Measurements from ENCODE around the gene LRRC57. TPM values are rescaled to one million over a fixed set of nuclear protein-coding genes. Genes with fewer than 3 reads are reported as not detected.

The LRRC57 gene
- total and polyA plus RNA-seq, 2 of the 13 experiments (the other 11 are each of a cell fraction or from before 2014, with no cell fraction given): 5.8 to 14.8 TPM

GRCh38 chr15:42490671-42491538 lies 57.7 kb downstream of the LRRC57 start, which contains the start of gene ZNF106 (continued):
- peak; percentile 75 for TF ChIP-seq MEF2D (CRISPR knock-in tag; IDR thresholded peaks at IDR 0.05)
- TF ChIP-seq TBX2 (CRISPR knock-in tag; IDR thresholded peaks at IDR 0.05; ENCODE audit: borderline replicate concordance): peak; percentile 85; the same call in 1 of the 2 replicates
- TF ChIP-seq ZNF331 (CRISPR knock-in tag; IDR thresholded peaks at IDR 0.05): peak; percentile 63
- TF ChIP-seq ZNF749 (CRISPR knock-in tag; IDR thresholded peaks at IDR 0.05; ENCODE audit: borderline replicate concordance): no peak; the same call in 1 of the 2 replicates
- 0 out of 2 replicates have a peak, but pooled peaks have one; percentile 48 for TF ChIP-seq ZBTB26 (CRISPR knock-in tag; IDR thresholded peaks at IDR 0.05; ENCODE audit: borderline replicate concordance)
- peak; percentile 58; the same call in 1 of the 2 replicates for TF ChIP-seq ZNF580 (CRISPR knock-in tag; IDR thresholded peaks at IDR 0.05; ENCODE audit: borderline replicate concordance, low read depth)
- no peak; the same call in 1 of the 2 replicates for TF ChIP-seq ZNF784 (CRISPR knock-in tag; IDR thresholded peaks at IDR 0.05; ENCODE audit: borderline replicate concordance)
- peak; percentile 40 for TF ChIP-seq CTCF (CRISPR knock-in tag; IDR thresholded peaks at IDR 0.05)
- peak; percentile 51 for TF ChIP-seq ZBTB33 (CRISPR knock-in tag; IDR thresholded peaks at IDR 0.05)
- no peak for TF ChIP-seq GPN1 (CRISPR knock-in tag; IDR thresholded peaks at IDR 0.05; ENCODE audit: borderline replicate concordance)
- TF ChIP-seq KLF16 (CRISPR knock-in tag; IDR thresholded peaks at IDR 0.05): peak in 1 of 2 experiments; percentile 86; a peak in 1 of 4 replicates
- TF ChIP-seq IKZF4 (CRISPR knock-in tag; IDR thresholded peaks at IDR 0.05; ENCODE audit: borderline replicate concordance, low read depth, not compliant biosample characterization): peak; percentile 61
- peak; percentile 93 for TF ChIP-seq ZNF501 (CRISPR knock-in tag; IDR thresholded peaks at IDR 0.05)
- peak; percentile 92 for TF ChIP-seq PHF20 (CRISPR knock-in tag; IDR thresholded peaks at IDR 0.05)
- TF ChIP-seq HNRNPK (IDR thresholded peaks at IDR 0.05; ENCODE audit: low read depth, low read length, poor library complexity, severe bottlenecking): no peak
- 0 out of 2 replicates have a peak, but pooled peaks have one; percentile 82 for TF ChIP-seq ZFP1 (CRISPR knock-in tag; IDR thresholded peaks at IDR 0.05)
- TF ChIP-seq SOX6 (IDR thresholded peaks at IDR 0.05): no peak
- TF ChIP-seq SOX6 (CRISPR knock-in tag; IDR thresholded peaks at IDR 0.05): peak; percentile 81
- no peak for TF ChIP-seq JUND (CRISPR knock-in tag; IDR thresholded peaks at IDR 0.05)
- TF ChIP-seq FOXO4 (CRISPR knock-in tag; conservative IDR thresholded peaks at IDR 0.05): no peak

All from HepG2 (cell line).